Stimulated activated CD4-positive, alpha-beta T cell treated with anti-CD3 and anti-CD28 coated beads, Interleukin-15, amount 100 ng/mL, for 48 hours (primary cell): ENCODE measurements around the gene ITGA3.

Experiments
- DNase-seq, 2 donors: peaks; one replicate each; pipeline ENCODE4 v3.0.0-alpha.2; 2020; ENCODE audit warnings: low read depth in 2 of 2

Gene ITGA3

DNA sequence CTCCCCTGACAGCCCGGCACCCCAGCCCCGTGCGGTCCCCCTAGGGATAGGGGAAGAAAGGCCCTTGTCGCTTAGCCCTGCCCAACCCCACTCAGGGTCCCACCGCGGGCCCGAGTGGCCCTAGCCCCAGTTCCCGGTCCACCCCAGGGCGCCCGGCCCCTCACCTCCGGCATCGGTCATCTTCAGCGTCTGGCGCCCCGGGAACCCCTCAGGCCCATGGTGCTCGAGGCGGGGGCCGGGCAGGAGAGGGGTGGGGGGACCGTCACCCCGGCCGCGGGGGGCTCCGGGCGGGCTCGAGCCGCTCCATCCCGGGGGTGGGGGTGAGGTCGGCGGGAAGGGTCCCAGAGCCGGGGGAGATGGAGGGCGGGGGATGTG lies 73.4 kb downstream of the ITGA3 start:
- DNase-seq: no peak

DNA sequence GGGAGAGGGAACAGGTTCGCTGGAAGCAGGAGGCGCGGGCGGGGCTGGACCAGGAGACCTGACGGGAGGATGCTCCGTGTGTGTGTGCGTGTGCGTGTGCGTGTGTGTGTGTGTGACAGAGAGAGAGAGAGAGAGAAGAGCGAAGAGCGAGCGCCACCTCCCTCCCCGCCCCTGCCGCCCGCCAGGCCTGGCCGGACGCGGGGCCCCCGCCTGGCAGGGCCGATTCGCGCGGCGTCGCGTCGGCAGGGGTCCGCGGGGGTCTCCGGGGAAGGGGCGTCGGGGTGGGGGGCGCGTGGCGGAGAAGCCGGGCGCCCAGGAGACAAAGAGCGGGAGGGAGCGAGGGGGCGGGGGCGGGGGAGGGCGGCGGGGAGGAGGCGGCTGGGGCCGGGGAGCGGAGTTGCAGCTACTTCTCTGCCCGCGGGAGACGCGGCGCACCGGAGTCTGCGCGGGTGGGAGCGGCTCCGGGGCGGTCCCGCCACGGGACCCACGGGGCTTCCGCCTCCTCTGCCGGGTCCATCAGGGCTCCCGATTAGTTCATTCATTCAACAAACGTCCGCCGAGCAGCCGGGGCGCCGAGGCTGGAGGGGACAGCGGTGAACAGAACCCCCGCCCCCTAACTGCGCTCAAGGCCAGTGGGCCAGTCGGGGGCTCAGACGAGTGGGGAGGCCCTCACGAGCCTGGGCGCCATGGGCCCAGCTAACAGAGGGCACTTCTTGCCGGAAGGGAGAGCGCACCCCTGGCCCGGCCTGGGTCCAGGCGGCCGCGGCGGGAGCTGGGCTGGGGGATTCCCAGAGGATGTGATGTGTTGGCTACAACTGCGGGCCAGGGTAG lies 74.0 kb downstream of the ITGA3 start, which contains the start of gene SAMD14:
Gene SAMD14 (minus strand): TSS at position 433 of the 831 bp plus-strand sequence. CDS start 5,201 bp downstream, outside the sequence.
- no peak for DNase-seq

DNA sequence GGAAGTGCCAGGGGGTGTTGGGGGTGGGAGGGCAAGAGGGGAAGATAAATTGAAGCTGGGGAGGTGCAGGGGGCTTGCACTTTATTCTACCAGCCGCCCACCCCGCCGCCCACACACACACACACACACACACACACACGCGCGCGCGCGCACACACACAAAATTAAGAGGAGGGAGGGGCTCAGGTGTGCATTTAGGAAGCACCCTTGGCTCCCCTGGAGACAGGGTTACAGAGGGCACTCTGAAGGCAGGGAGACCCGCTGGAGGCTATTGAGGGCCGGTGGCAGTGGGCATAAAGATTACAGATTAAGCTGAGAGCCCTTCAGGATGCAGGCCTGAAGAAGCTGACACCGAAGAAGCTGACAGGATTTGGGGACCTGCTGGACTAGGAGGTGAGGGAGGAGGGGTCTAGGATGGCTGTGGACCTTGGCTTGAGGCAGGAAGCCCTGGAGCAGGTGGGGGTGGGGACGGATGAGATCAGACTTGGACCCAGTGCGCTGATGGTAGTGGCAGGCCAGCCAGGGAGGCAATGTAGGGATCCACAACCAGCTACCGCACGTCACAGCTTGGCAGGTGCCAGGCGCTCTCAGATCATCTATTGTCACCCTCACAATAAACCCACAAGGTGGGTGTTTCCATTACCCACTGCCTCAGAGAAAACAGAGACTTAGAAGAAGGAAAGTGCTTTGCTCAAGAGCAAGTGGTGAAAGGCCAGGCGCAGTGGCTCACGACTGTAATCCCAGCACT lies 74.8 kb downstream of the ITGA3 start:
- no peak for DNase-seq

DNA sequence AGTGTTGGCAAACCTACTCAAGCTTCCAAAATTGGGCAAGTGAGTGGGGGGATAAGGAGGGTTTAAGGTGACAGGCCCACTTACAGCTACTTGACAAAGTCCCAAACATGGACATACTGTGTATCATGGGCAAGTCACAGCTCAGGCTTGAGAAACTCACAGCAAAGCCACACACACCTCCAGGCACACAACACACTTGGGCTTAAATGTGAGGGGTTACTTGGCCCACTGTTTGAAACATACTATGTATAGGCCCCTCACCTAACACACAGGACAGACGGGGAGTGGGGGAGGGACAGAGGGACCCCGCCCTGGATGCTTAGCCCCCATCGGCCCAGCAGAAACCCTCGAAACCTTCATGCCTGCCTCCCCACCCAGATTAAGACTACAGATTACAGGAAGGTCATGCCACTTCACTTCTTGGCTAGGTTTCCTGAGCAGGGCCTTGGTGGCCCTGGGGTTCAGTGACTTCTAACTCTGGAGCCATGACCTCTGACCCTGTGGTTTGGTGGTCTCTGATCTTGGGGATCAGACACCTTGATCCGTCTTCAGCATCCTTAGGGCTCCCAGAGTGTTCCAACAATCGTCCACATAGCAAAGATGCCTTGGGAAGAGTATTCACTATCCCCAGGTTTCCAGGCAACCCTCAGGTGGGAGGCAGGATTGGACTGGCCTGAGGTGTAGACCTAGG lies 76.3 kb downstream of the ITGA3 start:
- DNase-seq: no peak

DNA sequence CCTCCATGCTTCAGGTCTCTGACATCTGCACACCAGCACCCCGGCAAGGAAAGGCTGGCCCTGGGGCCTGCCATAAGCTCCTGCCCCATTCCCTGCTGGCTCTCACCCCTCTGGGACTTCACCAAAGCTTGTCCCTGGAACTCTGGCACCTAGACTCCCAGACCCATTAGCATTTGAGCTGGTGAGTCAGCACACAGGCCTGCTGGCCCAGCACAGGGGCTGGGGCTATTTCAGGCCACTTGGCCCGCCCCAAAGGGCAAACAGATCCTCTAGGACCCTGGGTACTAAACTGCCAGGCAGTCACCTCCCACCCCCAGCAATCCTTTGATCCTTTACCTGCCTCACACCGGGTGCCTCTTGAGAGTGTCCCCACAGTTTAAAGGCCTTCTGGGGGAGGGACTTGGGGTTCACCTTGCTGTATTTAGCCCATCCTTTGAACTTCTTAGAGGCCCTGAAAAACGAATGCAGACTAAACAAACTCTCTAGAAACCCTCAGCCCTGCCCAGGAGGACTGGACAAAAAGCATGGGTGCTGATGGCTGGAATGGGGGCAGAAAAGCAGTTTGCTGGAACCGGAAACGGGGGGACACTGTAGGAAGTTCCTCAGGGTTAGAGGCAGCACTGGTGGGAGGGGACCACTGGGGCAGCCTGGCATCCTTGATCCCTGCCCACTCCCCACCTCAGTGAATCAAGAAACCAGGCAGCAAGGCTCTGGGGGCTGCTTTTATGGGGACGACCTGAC lies 77.3 kb downstream of the ITGA3 start:
- no peak for DNase-seq

DNA sequence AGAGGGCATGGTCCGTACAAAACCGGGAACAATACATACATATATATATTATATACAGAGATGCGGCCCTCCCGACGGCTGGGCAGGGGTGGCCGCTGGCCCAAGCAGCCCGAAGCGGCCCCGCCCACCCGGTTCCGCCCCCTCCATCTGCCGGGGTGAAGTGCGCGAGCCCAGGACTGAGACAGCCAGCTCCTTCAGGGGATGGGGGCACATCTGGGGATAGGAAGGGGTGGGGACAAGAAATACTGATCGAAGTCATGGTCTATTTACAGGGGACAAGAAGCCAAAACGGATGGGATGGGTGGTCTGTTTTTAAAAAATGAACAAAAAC lies 77.8 kb downstream of the ITGA3 start:
- DNase-seq: no peak

DNA sequence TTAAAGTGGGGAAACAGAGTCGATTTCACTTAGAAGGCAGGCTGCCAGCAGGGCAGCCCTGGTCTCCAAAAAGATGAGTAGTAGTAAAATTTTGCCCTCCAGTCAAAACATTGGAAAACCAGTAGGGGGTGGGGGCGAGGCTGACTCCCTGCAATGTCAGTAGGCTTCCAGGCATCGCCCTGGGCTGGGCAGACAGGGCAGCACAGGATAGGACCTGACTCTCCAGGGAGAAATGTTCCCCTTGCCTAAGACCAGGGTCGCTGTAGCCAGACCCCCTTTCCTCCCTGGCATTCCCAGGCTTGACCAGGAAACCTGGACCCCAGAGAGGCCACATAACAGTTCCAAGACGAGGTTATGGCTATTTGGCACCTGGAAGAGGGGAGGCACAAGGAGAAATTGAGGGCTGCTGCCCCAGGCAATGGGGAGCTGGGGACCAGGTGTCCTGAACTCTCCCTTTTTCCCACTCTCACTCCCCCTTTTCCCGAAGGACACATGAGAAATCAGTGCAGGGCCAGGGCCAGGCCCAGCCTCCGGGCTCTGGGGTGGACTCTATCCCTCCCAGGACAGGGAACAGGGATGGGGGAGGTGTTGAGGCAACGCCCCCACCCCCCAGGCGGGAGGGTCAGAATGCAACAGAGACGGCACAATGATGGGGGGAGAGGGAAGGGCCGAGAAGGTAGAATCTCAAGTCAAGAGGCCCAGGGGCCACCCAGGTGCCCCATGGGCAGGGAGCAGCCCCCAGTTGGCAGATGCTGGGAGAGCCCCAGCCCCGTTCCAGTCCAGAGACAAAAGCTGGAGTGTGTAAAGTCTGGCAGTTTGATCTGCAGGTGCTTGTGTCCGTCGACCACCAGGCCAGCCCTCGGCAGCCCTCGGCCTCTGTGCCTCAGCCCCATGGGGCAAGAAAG lies 78.5 kb downstream of the ITGA3 start:
- no peak for DNase-seq

DNA sequence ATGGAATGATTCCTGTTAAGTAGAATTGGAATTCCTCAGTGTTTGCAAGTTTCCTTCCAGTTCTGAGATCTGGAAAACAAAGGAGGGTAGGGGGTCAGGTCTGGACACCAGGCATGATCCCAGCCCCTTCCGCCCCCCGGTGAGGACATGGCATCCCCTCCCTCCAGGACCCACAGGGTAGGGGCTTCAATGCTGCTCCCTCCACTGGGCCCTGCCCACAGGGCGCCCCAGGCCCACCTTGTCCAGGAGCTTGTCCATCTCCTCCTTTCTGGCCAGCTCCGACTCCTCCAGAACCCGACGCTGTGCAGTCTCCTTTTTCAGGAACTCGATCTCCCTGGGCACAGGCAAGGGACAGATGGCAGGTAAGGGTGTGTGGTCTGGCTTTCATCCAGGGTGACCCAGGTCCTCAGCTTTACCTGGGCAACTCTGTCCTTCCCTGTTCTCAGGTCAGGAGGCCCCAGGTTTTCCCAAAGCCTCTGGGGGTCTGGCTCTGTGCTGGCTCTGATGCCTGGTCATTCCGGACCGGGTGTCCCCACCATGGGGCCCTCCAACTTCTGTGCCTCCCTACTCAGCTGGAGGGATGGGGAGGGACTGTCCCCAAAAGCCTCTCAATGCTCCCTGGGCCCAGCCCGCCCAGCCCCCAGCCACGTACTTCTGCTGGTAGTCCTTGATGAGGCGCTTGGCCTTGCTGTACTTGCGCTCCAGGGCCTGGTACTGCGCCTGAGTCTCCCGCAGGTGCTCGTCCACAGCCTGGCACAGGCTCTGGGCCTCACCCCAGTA lies 79.6 kb downstream of the ITGA3 start:
- DNase-seq: no peak

DNA sequence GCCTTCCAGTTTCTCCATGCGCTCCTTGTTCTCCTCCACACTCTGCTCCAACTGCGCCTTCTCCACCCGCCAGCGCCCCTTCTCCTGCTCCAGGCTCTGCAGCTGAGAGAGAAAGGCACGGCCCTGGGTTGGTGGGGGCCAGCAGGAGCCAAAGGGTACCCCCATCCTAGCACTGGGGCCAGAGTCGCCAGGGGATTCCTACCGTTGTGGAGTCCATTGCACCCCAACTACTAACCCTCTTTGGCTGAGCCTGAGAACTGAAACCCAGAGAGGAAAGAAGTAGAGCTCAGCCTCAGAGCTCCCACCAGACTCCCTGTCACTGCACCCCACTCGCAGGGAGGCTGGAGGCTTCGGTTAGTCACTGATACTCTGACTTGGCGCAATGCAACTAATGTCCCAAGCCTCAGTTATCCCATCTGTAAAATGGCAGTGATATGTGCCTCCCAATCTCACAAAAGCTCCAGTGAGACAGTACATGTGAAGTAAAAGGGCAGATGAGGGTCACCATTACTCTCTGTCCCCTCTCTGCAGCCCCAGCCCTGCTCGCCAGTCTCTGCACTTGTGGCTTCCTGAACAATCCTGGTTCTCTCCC lies 80.3 kb downstream of the ITGA3 start:
- DNase-seq: no peak

DNA sequence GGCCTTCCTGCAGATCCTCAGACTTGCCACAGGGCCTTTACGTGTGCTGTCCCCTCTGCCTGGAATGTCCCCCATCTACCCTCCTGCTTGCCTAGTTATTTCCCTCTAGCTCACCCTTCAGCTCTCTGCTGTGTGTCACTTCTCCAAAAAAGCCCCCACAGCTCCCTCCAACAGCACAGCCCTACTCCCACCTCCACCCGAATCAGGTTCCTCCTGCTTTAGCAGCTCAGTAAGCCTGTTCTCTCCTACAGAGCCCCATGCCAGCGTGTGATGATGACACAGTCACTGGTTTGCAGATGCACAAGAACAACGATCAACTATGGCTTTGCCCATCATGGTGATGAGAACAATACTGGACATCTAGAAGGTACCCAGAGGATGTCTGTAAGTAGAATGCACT lies 81.1 kb downstream of the ITGA3 start:
- no peak for DNase-seq

DNA sequence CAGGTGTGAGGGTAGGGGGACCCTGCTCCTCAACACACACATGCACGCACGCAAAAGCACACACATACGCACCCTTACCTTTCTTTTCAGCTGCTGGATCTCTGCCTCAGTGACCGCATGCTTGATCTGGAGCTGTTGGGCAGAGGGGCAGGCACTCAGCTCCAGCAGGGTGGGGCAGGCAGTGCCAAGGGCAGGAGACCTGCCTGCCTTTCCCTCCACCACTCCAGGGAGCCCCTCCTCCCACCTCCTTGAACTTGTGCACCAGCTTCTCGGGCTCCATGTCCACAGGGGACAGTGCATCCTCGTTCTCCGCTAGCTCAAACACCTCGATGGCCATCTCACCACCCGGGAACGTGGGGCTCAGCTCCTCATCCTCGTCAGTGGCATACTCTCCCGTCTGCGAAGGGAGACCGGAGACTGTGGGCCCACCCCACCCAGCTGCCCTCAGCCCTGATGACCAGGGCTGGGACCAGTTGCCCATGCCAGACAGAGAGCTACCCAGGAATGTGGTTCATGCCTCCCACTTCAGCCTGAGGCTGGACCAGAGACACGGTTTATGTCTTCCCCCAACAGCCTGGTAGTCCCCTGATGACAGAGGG lies 83.4 kb downstream of the ITGA3 start:
- no peak for DNase-seq
